ENCODE data around the gene FRMD4B.
"Not testable (repeated sequence)": the region's sequence is repeated elsewhere in the genome, so short reads cannot be mapped to it uniquely, and the experiment has no call there.

The FRMD4B gene

DNA sequence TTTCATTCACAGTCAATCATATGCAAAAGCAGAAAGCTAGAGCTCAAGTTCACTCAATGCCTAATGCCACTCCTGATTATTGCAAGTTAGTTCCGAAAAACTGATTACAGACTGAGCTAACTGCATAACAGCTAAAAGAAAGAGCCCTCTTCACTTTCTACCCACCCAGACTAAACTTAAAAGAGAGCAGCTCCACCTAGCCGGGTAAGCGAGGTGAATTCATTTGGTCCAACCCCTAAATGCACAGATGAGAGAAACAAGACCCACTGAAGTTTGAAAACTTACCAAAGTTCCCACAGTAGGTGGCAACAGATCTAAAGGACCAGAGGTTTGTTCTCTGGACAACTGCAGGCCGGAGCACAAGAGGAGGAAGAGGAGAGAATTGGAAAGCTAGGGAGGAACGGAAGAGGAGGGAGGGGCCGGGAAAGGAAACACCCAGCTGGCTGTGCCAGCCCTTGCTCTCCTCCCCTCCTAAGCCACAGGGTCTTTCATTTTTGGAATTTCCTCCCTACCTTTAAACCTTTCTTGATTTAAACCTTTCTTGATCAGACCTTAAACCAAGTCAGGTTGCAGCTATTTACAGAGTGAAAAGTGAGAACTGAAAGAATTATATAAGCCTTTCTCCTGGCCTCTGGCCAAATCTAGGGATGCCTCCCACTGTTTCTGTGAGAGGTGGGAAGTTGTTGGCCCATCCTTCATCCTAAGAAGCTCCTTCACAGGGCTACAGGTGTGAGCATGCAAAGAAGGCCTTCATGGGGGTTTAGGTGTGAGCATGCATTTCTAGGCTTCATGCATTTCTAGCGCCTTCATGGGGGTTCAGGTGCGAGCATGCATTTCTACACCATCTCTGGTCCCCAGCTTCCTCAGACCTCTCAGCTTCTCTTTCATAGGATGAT lies 148.8 kb downstream of the FRMD4B start:
- DNase-seq = no peak

DNA sequence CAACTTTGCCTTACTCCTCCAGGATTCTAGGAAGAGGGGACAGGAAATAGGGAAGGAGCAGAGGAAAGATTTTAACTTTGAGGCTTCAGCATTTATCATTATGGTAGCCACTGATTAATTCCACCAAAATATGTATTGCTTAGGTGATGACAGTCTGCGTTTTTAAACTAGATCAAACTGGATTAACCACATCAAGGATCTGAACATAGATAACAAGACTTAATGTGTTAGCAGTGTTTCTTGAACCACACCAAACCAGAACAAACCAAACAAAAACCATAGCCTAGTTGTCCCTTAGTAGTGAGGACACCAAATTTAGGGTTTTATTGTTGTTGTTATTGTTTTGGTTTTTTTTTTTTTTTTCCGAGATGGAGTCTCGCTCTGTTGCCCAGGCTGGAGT lies 150.0 kb downstream of the FRMD4B start:
- no peak for DNase-seq

DNA sequence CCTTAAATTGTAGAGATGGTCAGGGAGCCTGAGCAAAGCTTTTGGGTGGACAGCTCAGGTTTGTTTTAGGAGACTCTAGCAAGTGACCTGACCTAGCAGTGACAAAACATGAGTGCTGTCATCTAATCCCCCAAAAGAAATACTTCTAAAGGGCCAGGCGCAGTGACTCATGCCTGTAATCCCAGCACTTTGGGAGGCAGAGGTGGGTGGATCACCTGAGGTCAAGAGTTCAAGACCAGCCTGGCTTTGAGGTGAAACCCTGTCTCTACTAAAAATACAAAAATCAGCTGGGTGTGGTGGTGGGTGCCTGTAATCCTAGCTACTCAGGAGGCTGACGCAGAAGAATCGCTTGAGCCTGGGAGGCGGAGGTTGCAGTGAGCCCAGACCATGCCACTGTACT lies 150.7 kb downstream of the FRMD4B start:
- not testable (repeated sequence) for DNase-seq

- DNase-seq = no peak
These were observed 153.4 kb downstream of the FRMD4B start for GRCh38 chr3:69232482-69232881.

DNA sequence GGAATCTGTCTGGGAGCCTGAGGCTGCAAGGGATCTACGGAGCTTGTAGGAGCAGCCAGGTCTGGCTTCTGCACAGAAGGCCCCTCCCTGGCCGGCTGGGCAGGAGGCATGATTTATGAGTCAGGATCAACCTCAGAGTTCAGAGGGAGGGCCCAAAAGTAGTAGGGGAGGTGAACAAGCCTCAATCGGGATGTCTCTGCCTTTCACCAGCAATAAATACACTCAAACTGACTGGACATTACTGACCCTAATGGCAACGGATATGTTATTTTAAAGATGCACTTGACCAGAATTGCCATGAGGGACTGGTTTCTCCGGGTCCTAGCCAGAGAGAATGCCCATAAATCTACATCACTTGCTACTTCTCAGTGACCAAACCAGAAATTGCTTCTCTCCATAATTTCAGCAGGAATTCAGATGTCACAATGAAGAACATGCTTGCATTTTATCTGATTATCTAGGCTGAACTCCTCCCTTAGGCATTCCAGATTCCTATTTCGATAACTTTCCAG lies 153.9 kb downstream of the FRMD4B start:
- DNase-seq = no peak

DNA sequence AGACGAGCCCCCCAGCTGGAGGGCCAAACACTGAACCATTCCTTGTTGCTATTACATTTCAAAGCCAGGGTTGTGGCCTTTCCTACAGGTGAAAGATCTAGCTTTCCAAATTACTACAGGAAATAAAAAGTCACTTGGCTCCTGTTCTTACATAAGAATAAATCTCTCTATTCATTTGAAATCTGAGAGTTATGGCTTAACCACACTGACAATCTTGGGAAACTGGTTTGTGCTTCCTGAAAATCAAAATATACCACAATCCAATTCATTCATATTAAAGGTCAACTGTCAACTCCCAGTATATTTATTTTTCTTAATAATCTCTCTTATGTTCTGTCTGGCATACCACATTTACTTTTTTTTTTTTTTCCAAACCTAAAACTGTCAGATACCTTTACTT lies 159.8 kb downstream of the FRMD4B start:
- no peak for DNase-seq

- no peak for DNase-seq
These were observed 166.7 kb downstream of the FRMD4B start for GRCh38 chr3:69219101-69219708.

- no peak for DNase-seq
These were observed 167.8 kb downstream of the FRMD4B start for GRCh38 chr3:69218079-69218478.

GRCh38 chr3:69216981-69217380 lies 168.9 kb downstream of the FRMD4B start:
- DNase-seq = no peak

- no peak for DNase-seq
These were observed 171.6 kb downstream of the FRMD4B start for GRCh38 chr3:69214241-69214640.

DNA sequence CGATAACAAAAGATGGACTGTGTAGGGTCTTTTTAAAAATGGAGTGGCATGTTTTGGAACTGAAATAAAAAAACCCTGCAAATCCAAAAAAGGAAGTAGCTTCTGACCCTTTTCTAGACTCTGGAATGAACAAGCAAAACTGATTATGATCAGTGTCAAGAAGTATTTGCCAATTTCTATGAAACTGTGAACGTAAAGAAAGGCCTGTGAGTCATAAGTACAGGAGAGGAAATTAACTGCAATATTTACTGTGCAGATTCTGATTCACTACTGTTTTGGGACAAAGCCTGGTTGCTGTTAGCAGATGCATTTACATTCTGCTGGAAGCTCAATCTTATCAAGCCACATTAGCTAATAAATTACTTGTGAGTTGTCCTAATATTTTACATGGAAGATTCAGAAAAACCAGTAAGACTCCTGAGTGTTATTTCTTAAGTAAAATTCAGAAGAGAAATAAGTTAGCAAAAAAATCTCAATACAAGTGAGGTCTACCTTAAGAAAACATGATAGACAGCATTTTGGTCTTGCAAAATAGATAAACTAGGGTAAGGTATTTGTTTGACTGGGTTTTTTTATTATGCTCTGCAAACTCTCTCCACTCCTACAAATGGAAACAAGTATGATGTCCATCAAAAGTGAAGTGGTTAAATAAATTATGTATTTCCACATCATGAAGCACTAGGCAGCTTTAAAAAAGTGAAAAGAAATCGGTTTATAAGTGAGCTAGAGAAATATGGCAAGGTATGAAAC lies 173.3 kb downstream of the FRMD4B start:
- peak; percentile 88 for DNase-seq

GRCh38 chr3:69210068-69210730 lies 175.7 kb downstream of the FRMD4B start:
- peak; percentile 18 for DNase-seq

DNA sequence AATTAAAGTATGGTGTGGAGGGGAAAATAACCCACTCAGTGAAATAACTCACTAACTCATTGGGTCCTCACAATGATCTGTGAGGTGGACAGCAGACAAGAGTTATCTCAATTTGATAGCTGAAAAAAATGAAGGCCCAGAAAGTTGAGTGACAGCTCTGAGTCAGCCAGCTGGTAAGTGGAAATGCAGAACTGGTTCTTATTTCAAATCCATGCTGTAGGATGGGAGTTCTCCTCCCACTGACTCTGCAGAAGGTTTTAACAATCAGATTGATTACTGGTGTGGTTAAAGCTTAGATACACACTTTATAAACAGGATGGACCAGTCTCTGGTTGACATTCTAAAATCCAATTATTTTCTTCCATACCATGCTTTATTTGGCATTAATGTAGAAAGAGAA lies 176.5 kb downstream of the FRMD4B start:
- DNase-seq = no peak

GRCh38 chr3:69207031-69207430 lies 178.9 kb downstream of the FRMD4B start:
- no peak for DNase-seq

DNA sequence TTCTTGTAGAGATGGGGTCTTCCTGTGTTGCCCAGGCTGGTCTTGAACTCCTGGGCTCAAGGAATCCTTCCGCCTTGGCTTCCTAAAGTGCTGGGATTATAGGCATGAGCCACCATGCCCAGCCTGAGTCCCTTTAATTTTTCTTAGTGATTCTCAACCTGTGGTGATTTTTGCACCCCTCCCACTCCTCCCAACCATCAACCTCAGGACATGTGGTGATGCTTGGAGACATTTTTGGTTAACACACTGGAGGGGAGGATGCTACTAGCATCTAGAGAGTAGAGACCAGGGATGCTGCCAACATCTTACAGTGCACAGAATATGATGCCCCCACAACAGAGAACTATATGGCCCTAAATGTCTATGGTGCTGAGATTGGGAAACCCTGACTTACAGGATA lies 180.5 kb downstream of the FRMD4B start:
- no peak for DNase-seq

DNA sequence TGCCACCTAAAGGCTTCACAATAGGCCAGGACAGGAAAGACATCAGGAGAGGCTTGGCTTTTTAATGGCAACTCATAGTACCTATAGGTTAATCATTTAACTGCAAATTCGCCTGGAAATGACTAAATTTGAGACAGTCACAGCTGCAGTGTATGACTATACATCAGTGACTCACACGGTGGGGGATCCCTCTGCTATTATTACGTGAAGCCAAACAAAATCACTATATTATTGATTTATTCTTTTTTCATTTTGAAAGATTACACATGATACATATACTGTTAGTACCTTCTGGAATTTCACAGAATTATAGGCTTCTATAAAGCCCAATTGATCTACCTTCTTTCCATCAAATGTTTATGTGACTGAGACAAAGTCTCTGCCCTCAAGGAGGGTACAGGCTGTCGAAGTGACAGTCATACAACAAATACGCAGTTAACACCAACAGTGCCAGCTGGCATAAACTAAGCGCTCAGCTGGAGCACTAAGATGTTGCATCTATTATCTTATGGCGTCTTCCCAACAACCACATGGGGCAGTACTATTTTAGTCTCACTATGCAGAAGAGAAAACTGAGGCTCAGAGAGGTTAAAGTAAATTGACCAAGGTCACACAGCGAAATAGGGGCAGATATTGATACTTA lies 181.5 kb downstream of the FRMD4B start:
- DNase-seq = peak; percentile 25

- no peak for DNase-seq
These were observed 182.1 kb downstream of the FRMD4B start for GRCh38 chr3:69203631-69204314.

GRCh38 chr3:69201658-69202057 lies 184.2 kb downstream of the FRMD4B start:
- no peak for DNase-seq

DNA sequence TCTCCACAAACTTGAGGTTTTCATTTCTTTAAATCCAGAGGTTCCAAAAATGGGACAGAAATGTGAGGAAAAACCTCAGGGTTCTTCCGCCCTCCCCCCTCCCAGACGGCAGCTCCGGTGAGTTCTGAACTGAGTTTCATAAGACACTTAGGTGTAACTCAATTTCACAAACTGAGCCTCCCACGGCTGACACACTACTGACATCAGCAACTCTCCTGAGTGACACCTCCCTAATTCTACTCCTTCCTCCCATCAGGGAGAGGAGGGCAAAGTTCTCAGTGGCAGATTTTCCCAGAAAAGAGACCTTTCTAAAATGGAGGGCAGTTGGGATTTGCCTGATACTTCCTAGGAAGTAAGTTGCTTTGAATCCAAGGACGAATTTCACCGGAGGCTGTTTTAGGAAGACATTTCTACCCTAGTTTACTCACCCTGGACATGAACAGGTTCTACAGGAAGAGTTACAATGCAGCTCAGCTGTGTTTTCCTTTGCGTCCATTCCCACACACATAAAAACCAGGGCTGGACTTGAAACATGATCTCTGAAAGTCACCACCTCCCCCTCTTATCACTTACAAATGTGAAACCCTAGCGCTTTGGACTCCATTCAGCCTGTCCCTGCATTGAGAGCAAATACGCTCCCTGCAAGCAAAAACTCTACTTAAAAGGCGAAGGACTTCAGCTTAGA lies 185.4 kb downstream of the FRMD4B start:
- DNase-seq = peak; percentile 30

GRCh38 chr3:69199942-69200341 lies 185.9 kb downstream of the FRMD4B start:
- DNase-seq = no peak

DNA sequence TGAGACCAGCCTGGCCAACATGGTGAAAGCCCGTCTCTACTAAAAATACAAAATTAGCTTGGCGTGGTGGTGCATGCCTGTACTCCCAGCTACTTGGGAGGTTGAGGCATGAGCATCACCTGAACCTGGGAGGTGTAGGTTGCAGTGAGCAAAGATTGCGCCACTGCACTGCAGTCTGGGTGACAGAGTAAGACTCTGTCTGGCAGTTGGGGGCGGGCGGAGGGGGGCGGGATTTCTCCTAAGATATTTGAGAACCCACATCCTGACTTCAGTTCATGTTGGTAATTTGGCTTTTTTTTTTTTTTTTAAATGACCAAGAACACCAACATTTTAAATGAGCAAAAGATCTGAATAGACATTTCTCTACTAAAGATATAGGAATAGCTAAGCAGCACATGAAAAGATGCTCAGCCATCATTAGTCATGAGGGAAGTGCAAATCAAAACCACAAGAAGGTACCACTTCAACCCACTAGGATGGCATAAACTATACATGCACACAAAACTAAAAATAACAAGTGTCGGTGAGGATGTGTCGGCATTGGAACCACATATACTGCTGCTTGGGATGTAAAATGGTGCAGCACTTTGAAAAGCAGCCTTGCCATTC lies 187.9 kb downstream of the FRMD4B start:
- DNase-seq = no peak

Measured in fibroblast of skin of right biceps (primary cell).